Ovary (tissue), 3 donors: ENCODE results near the gene GFER.
A peak's percentile ranks its signal among the peaks of the same experiment; 100 is the strongest.

ENCODE experiments used
- CTCF ChIP-seq, 3 donors: fragments of 450-650 bp in 2 of 3; fragments of 200-600 bp in 1 of 3; IDR thresholded peaks; one replicate each; pipeline versions ENCODE4 v1.5.1 to v1.8.0; 2016 to 2022; ENCODE audit warnings: antibody characterized with exemption in 3 of 3, mild to moderate bottlenecking in 1 of 3
- EP300 ChIP-seq: sonication (generic); formaldehyde crosslinking; IDR thresholded peaks from one replicate; pipeline ENCODE4 v1.6.1; 2017; ENCODE audit warnings: antibody characterized with exemption
- POLR2A ChIP-seq: fragments of 450-650 bp; IDR thresholded peaks from one replicate; pipeline ENCODE4 v1.6.1; 2017; ENCODE audit warnings: antibody characterized with exemption, mild to moderate bottlenecking, moderate library complexity
- donor health status: DM: no; HTN: no; CAD: no.

GRCh38 chr16:1983544-1984346, at the start of gene GFER:
- no peak for TF ChIP-seq CTCF (IDR thresholded peaks at IDR 0.05)
- TF ChIP-seq POLR2A = peak; percentile 24
- TF ChIP-seq EP300 = no peak
